H9 (cell line): Measurements from ENCODE around the gene WDR17. TPM values are rescaled to one million over a fixed set of nuclear protein-coding genes. Genes with fewer than 3 reads are reported as not detected.

ENCODE experiments used
- DNase-seq: peaks from one replicate; pipeline ENCODE4 v3.0.0-alpha.2; 2017
- H2AFZ ChIP-seq: one replicate; pipeline ENCODE4 v1.6.1; 2013; ENCODE audit warnings: mild to moderate bottlenecking, low read length, control low read depth, moderate library complexity
- H2AK5ac ChIP-seq: 2 replicates; pipeline ENCODE4 v1.6.1; 2013; ENCODE audit warnings: low read length, control low read depth, mixed read lengths; ENCODE audit not compliant: insufficient read length
- H2BK120ac ChIP-seq: one replicate; pipeline ENCODE4 v1.6.1; 2013; ENCODE audit warnings: low read depth, mild to moderate bottlenecking, low read length, control low read depth, inconsistent platforms; ENCODE audit not compliant: poor library complexity, severe bottlenecking
- H2BK12ac ChIP-seq: 2 replicates; pipeline ENCODE4 v1.6.1; 2013; ENCODE audit warnings: low read length, control low read depth, mixed read lengths, low read depth; ENCODE audit not compliant: insufficient read length
- H2BK15ac ChIP-seq: 2 replicates; pipeline ENCODE4 v1.6.1; 2013; ENCODE audit warnings: low read depth, low read length, control low read depth
- H2BK20ac ChIP-seq: one replicate; pipeline ENCODE4 v1.6.1; 2013; ENCODE audit warnings: low read depth, mild to moderate bottlenecking, low read length, control low read depth, inconsistent platforms; ENCODE audit not compliant: poor library complexity, severe bottlenecking
- H2BK5ac ChIP-seq: 2 replicates; pipeline ENCODE4 v1.6.1; 2013; ENCODE audit warnings: low read length, control low read depth, mixed read lengths; ENCODE audit not compliant: insufficient read length
- H3K14ac ChIP-seq: 2 replicates; pipeline ENCODE4 v1.6.1; 2013; ENCODE audit warnings: low read length, control low read depth; ENCODE audit not compliant: insufficient read depth
- H3K18ac ChIP-seq: 2 replicates; pipeline ENCODE4 v1.6.1; 2013; ENCODE audit warnings: low read depth, mild to moderate bottlenecking, mixed read lengths, low read length, control low read depth; ENCODE audit not compliant: insufficient read length
- H3K23ac ChIP-seq: 2 replicates; pipeline ENCODE4 v1.6.1; 2013; ENCODE audit warnings: low read length, control low read depth, mixed read lengths, low read depth; ENCODE audit not compliant: insufficient read length
- H3K23me2 ChIP-seq: 2 replicates; pipeline ENCODE4 v1.6.1; 2013; ENCODE audit warnings: low read depth, mild to moderate bottlenecking, mixed read lengths, low read length, control low read depth; ENCODE audit not compliant: insufficient read length, poor library complexity, severe bottlenecking
- H3K27ac ChIP-seq: 2 replicates; pipeline ENCODE4 v1.5.1; 2013; ENCODE audit warnings: low read length, control low read depth, mixed read lengths, low read depth; ENCODE audit not compliant: insufficient read length
- H3K27me3 ChIP-seq: 2 replicates; pipeline ENCODE4 v1.6.1; 2013; ENCODE audit warnings: low read length, control low read depth, inconsistent platforms; ENCODE audit not compliant: insufficient read depth
- H3K4ac ChIP-seq: 2 replicates; pipeline ENCODE4 v1.6.1; 2013; ENCODE audit warnings: low read depth, mild to moderate bottlenecking, control low read depth, inconsistent platforms, low read length, moderate library complexity
- H3K4me1 ChIP-seq: 2 replicates; pipeline ENCODE4 v1.6.1; 2013; ENCODE audit warnings: low read length, control low read depth, inconsistent platforms; ENCODE audit not compliant: insufficient read depth
- H3K4me2 ChIP-seq: 2 replicates; pipeline ENCODE4 v1.6.1; 2013; ENCODE audit warnings: low read length, control low read depth, mixed read lengths; ENCODE audit not compliant: insufficient read length, insufficient read depth
- H3K56ac ChIP-seq: 2 replicates; pipeline ENCODE4 v1.6.1; 2013; ENCODE audit warnings: low read depth, mild to moderate bottlenecking, mixed read lengths, low read length, control low read depth; ENCODE audit not compliant: insufficient read length
- H3K79me1 ChIP-seq: 2 replicates; pipeline ENCODE4 v1.6.1; 2013; ENCODE audit warnings: low read depth, mild to moderate bottlenecking, moderate library complexity, low read length, control low read depth, inconsistent platforms; ENCODE audit not compliant: insufficient read depth, poor library complexity, severe bottlenecking
- H3K79me2 ChIP-seq: 2 replicates; pipeline ENCODE4 v1.6.1; 2013; ENCODE audit warnings: low read length, control low read depth, inconsistent platforms; ENCODE audit not compliant: insufficient read depth
- H3K9ac ChIP-seq: 2 replicates; pipeline ENCODE4 v1.6.1; 2013; ENCODE audit warnings: low read length, control low read depth, mixed read lengths; ENCODE audit not compliant: insufficient read length; ENCODE audit errors: extremely low read depth
- H3K9me3 ChIP-seq: one replicate; pipeline ENCODE4 v1.6.1; 2013; ENCODE audit warnings: low read depth, low read length, inconsistent platforms; ENCODE audit not compliant: control insufficient read depth
- H3T11ph ChIP-seq: one replicate; pipeline ENCODE4 v1.6.1; 2013; ENCODE audit warnings: mild to moderate bottlenecking, low read length, control low read depth, inconsistent platforms
- H4K20me1 ChIP-seq: one replicate; pipeline ENCODE4 v1.6.1; 2013; ENCODE audit not compliant: control insufficient read depth, insufficient read length, insufficient read depth
- H4K5ac ChIP-seq: 2 replicates; pipeline ENCODE4 v1.6.1; 2013; ENCODE audit warnings: low read depth, mild to moderate bottlenecking, mixed read lengths, low read length, control low read depth; ENCODE audit not compliant: insufficient read length
- H4K8ac ChIP-seq: replicated peaks from 2 replicates; pipeline ENCODE4 v1.6.1; 2013; ENCODE audit warnings: low read length, control low read depth, mixed read lengths, low read depth; ENCODE audit not compliant: insufficient read length
- H4K91ac ChIP-seq: 2 replicates; pipeline ENCODE4 v1.6.1; 2013; ENCODE audit warnings: low read depth, mild to moderate bottlenecking, moderate library complexity, mixed read lengths, low read length, control low read depth; ENCODE audit not compliant: insufficient read length
- H3K27ac Mint-ChIP-seq, 3 experiments: 2 replicates in 2 of 3; 3 replicates in 1 of 3; pipeline ENCODE4 v1.8.0; 2020 to 2021; ENCODE audit warnings: mixed read lengths in 3 of 3, mild to moderate bottlenecking in 1 of 3, moderate library complexity in 1 of 3
- H3K27me3 Mint-ChIP-seq: 2 replicates; pipeline ENCODE4 v1.8.0; 2021; ENCODE audit warnings: low read depth, mild to moderate bottlenecking, moderate library complexity, mixed read lengths
- H3K36me3 Mint-ChIP-seq, 3 experiments: 2 replicates in 2 of 3; 3 replicates in 1 of 3; pipeline ENCODE4 v1.8.0; 2020 to 2021; ENCODE audit warnings: low read depth in 3 of 3, mixed read lengths in 3 of 3; ENCODE audit not compliant: insufficient read depth in 1 of 3
- H3K4me1 Mint-ChIP-seq, 2 experiments: 2 replicates each; pipeline ENCODE4 v1.8.0; 2020; ENCODE audit warnings: mixed read lengths in 2 of 2
- H3K4me3 Mint-ChIP-seq, 2 experiments: 2 replicates in 1 of 2; 3 replicates in 1 of 2; pipeline ENCODE4 v1.8.0; 2020 to 2021; ENCODE audit warnings: mild to moderate bottlenecking in 2 of 2, mixed read lengths in 2 of 2, moderate library complexity in 1 of 2
- H3K9me3 Mint-ChIP-seq, 2 experiments: 2 replicates in 1 of 2; 3 replicates in 1 of 2; pipeline ENCODE4 v1.8.0; 2020; ENCODE audit warnings: mild to moderate bottlenecking in 2 of 2, mixed read lengths in 2 of 2, moderate library complexity in 1 of 2
- CTCF ChIP-seq: fragments of 200-600 bp; sonication (generic); conservative IDR thresholded peaks from 3 replicates; pipeline ENCODE4 v1.8.0; 2021; ENCODE audit warnings: antibody characterized with exemption, mild to moderate bottlenecking
- WGBS: extraction: QIAGEN DNeasy Blood & Tissue Kit; methylation state at CpG from one replicate; pipeline ENCODE4 v1.1.7; 2013; ENCODE audit warnings: missing lambda C conversion rate, low lambda C conversion rate, mixed read lengths; ENCODE audit not compliant: insufficient read length; ENCODE audit errors: extremely low coverage; 5-methylcytosine and 5-hydroxymethylcytosine counted together
- total RNA-seq: library from RNA; stranded (reverse); gene quantifications from 2 replicates; pipeline ENCODE4 v1.2.1, GENCODE V29; 2021

WDR17 gene
- total RNA-seq, 1 experiment from 2014 or later = 2.6 TPM

- Histone ChIP-seq H3K23ac (no peak overlapping the region), H3K56ac (no peak overlapping the region), H3K27ac (no peak overlapping the region), H4K20me1 (no peaks in the 10 kb centered on the region), H3K18ac (no peak overlapping the region), H3K23me2 (peaks cover 3% of the 10 kb centered on the region), H3K4me1 (no peaks in the 10 kb centered on the region; the same call in 1 of the 2 replicates), H2AK5ac (no peak overlapping the region), H3K9ac (no peak overlapping the region), H2BK15ac (no peak overlapping the region), H3K9me3 (no peaks in the 10 kb centered on the region), H3T11ph (no peak overlapping the region), H3K79me1 (no peaks in the 10 kb centered on the region), H3K27me3 (no peaks in the 10 kb centered on the region), H3K4me2 (no peak overlapping the region), H2BK5ac (no peak overlapping the region), H2BK12ac (no peak overlapping the region), H3K79me2 (no peaks in the 10 kb centered on the region), H4K5ac (no peak overlapping the region), H3K14ac (no peak overlapping the region), H2AFZ (no peak overlapping the region), H2BK120ac (no peak overlapping the region), H4K8ac (no peak overlapping the region), H3K4ac (no peak overlapping the region), H2BK20ac (no peak overlapping the region), H4K91ac (no peak overlapping the region)
- H3K27ac Mint-ChIP-seq = no peak overlapping the region
- no peaks in the 10 kb centered on the region for H3K9me3 Mint-ChIP-seq
- H3K36me3 Mint-ChIP-seq = no peaks in the 10 kb centered on the region
- no peak overlapping the region for H3K4me3 Mint-ChIP-seq
- no CpG with 5 or more reads among the region's 1 CpG for WGBS
- peaks cover 33 to 36% of the 10 kb centered on the region in 2 experiments for H3K4me1 Mint-ChIP-seq
- no peak for DNase-seq
- no peak for TF ChIP-seq CTCF
- H3K27me3 Mint-ChIP-seq = no peaks in the 10 kb centered on the region
Measured at GRCh38 chr4:176191974-176192373, 126.3 kb downstream of the WDR17 start.
